GM12864 (cell line): ENCODE results near the gene LARGE1.
A peak's percentile ranks its signal among the peaks of the same experiment; 100 is the strongest.

Experiments used
- DNase-seq: peaks from one replicate; pipeline ENCODE4 v3.0.0-alpha.2; 2011; ENCODE audit warnings: low read depth
- H3K4me3 ChIP-seq: 2 replicates; pipeline ENCODE4 v1.5.1; 2011; ENCODE audit warnings: mild to moderate bottlenecking, low read depth, low read length, control low read depth
- TF ChIP-seq, protein P1 (sequence below): IDR thresholded peaks from 2 replicates; pipeline ENCODE4 v1.5.1; 2011; ENCODE audit warnings: low read depth, mild to moderate bottlenecking, moderate library complexity, low read length, control low read depth, inconsistent platforms; ENCODE audit errors: missing control alignments

The LARGE1 gene

GRCh38 chr22:33580310-33580709, 340.0 kb downstream of the LARGE1 start:
- DNase-seq: no peak
- H3K4me3 ChIP-seq: no peak overlapping the region
- TF ChIP-seq, protein P1, sequence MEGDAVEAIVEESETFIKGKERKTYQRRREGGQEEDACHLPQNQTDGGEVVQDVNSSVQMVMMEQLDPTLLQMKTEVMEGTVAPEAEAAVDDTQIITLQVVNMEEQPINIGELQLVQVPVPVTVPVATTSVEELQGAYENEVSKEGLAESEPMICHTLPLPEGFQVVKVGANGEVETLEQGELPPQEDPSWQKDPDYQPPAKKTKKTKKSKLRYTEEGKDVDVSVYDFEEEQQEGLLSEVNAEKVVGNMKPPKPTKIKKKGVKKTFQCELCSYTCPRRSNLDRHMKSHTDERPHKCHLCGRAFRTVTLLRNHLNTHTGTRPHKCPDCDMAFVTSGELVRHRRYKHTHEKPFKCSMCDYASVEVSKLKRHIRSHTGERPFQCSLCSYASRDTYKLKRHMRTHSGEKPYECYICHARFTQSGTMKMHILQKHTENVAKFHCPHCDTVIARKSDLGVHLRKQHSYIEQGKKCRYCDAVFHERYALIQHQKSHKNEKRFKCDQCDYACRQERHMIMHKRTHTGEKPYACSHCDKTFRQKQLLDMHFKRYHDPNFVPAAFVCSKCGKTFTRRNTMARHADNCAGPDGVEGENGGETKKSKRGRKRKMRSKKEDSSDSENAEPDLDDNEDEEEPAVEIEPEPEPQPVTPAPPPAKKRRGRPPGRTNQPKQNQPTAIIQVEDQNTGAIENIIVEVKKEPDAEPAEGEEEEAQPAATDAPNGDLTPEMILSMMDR: no peak

DNA sequence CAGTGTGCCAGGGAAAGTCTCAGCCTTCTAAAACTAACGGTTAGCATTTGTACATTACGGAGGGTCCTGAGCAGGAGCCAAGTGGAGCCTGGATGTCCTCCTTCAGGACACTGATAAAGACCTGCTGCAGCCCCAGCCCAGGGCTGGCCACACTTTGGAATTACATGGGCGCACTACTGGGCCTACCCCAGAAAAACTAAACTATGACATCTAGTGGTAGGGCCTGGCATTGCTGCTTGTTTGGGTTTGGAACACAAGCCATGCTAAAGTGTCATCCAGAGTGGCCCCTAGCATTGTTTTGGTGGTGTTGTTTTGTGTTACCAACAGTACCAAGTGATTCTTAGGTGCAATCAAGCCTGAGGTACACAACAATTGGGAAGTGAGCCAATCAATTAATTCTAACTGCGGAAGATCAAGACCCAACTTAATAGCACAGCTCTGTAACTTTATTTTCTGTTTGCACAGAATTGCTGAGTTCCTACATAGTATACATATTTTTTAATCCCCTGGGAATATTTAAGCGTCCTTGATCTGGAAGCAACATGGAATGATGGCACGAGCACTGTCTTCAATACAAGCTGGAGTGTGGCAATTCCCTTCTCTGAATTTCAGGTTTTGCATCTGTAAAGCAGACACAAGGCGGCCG, 340.7 kb downstream of the LARGE1 start:
- TF ChIP-seq, protein P1: peak; percentile 94
- peak; percentile 29 for DNase-seq
- H3K4me3 ChIP-seq: no peak overlapping the region

GRCh38 chr22:33578752-33579151, 341.5 kb downstream of the LARGE1 start:
- TF ChIP-seq, protein P1: no peak
- no peak for DNase-seq
- H3K4me3 ChIP-seq: no peak overlapping the region

GRCh38 chr22:33577862-33578411, 342.3 kb downstream of the LARGE1 start:
- no peak for DNase-seq
- TF ChIP-seq, protein P1: no peak
- no peak overlapping the region for H3K4me3 ChIP-seq

DNA sequence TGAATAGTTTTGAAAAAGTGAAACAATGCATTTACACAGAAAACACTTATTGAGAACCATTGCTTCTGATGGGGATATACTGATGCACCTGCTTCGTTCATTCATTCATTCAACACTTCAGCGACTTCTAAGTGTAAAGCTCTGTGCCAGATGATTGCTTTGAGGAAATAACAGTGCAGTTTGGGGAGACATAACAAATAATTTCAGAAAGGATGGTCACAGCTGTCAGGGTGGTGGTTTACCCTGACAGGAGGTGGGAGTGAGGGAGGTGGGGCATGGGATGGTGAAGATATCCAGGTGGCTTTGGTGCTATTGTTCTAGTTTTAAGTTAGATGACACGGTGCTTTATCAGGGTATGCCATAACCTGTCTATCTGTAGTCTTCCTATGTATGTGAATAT, 344.1 kb downstream of the LARGE1 start:
- no peak overlapping the region for H3K4me3 ChIP-seq
- no peak for DNase-seq
- TF ChIP-seq, protein P1: no peak

- DNase-seq: no peak
- H3K4me3 ChIP-seq: no peak overlapping the region
- TF ChIP-seq, protein P1: no peak
Observed at GRCh38 chr22:33575771-33576170, 344.5 kb downstream of the LARGE1 start.

- no peak overlapping the region for H3K4me3 ChIP-seq
- DNase-seq: no peak
- TF ChIP-seq, protein P1: no peak
Observed at GRCh38 chr22:33575041-33575440, 345.2 kb downstream of the LARGE1 start.
